AG09309 (cell line): ENCODE results near the gene RIPOR2.
"Not testable (repeated sequence)": the region's sequence is repeated elsewhere in the genome, so short reads cannot be mapped to it uniquely, and the experiment has no call there.

ENCODE experiments used
- DNase-seq: peaks from one replicate; pipeline ENCODE4 v3.0.0-alpha.2; 2010; ENCODE audit warnings: low read depth
- H3K4me3 ChIP-seq: 2 replicates; pipeline ENCODE4 v1.5.1; 2011; ENCODE audit warnings: mild to moderate bottlenecking, low read depth, low read length, moderate library complexity; ENCODE audit not compliant: control insufficient read depth
- CTCF ChIP-seq: IDR thresholded peaks from 2 replicates; pipeline ENCODE4 v1.5.1; 2011; ENCODE audit warnings: mild to moderate bottlenecking, low read depth, low read length, inconsistent platforms; ENCODE audit not compliant: insufficient read depth, control insufficient read depth; ENCODE audit errors: missing control alignments

RIPOR2 gene

GRCh38 chr6:24774696-24775519 is 160.9 kb downstream of the RIPOR2 start, which contains the start of gene GMNN:
TSS of gene GMNN (plus strand) at chr6:24774937. CDS start at chr6:24777247, 2,310 bp downstream.
- TF ChIP-seq CTCF = no peak
- peak within 1 kb of the TSS; percentile 95 for H3K4me3 ChIP-seq
- DNase-seq = no peak

- no peak for DNase-seq
- no peak for TF ChIP-seq CTCF
- H3K4me3 ChIP-seq = no peak overlapping the region
Observed at GRCh38 chr6:24768361-24768760, 167.4 kb downstream of the RIPOR2 start.

- H3K4me3 ChIP-seq = no peak overlapping the region
- no peak for DNase-seq
- TF ChIP-seq CTCF = peak; percentile 39
Observed at GRCh38 chr6:24766680-24767462, 168.9 kb downstream of the RIPOR2 start.

- not testable (repeated sequence) for H3K4me3 ChIP-seq, DNase-seq
Observed at GRCh38 chr6:24765968-24766367, 169.8 kb downstream of the RIPOR2 start.

GRCh38 chr6:24764833-24765828 is 170.6 kb downstream of the RIPOR2 start:
- H3K4me3 ChIP-seq = not testable (repeated sequence)

GRCh38 chr6:24763578-24763977 is 172.2 kb downstream of the RIPOR2 start:
- no peak overlapping the region for H3K4me3 ChIP-seq
- no peak for DNase-seq
- no peak for TF ChIP-seq CTCF

More at GRCh38 chr6:24764833-24765828, 170.6 kb downstream of the RIPOR2 start:
- not testable (repeated sequence) for DNase-seq

GRCh38 chr6:24761851-24762250 is 173.9 kb downstream of the RIPOR2 start:
- H3K4me3 ChIP-seq = no peak overlapping the region
- no peak for TF ChIP-seq CTCF
- DNase-seq = no peak
